GM19193 (cell line): ENCODE results near the gene ZNF581.

Source experiments
- POLR2A ChIP-seq: IDR thresholded peaks from 4 replicates; pipeline ENCODE4 v1.6.1; 2011; ENCODE audit not compliant: insufficient read depth, insufficient read length; ENCODE audit errors: extremely low read depth

The ZNF581 gene

GRCh38 chr19:55643003-55643886 is at the start of gene ZNF581:
TSS of gene ZNF581 (plus strand) at chr19:55643649. CDS start at chr19:55644572, 923 bp downstream.
- peak; percentile 67 for TF ChIP-seq POLR2A

GRCh38 chr19:55594996-55595545 is 48.4 kb upstream of the ZNF581 start:
- TF ChIP-seq POLR2A: no peak

- TF ChIP-seq POLR2A: no peak
These were observed 47.1 kb upstream of the ZNF581 start for GRCh38 chr19:55596304-55596703.

- TF ChIP-seq POLR2A: no peak
These were observed 45.9 kb upstream of the ZNF581 start for GRCh38 chr19:55597501-55597921.

- TF ChIP-seq POLR2A: no peak
These were observed 45.4 kb upstream of the ZNF581 start for GRCh38 chr19:55598034-55598433.

- peak; percentile 66 for TF ChIP-seq POLR2A
These were observed 44.6 kb upstream of the ZNF581 start for GRCh38 chr19:55598719-55599467.

GRCh38 chr19:55599468-55599841 is 44.0 kb upstream of the ZNF581 start, which contains the start of gene FIZ1:
TSS of gene FIZ1 (minus strand) at chr19:55599517. CDS start at chr19:55597865, 1,652 bp downstream.
- no peak for TF ChIP-seq POLR2A

- peak; percentile 29 for TF ChIP-seq POLR2A
These were observed 43.4 kb upstream of the ZNF581 start, which contains the start of gene ZNF524 for GRCh38 chr19:55599842-55600661. TSS of gene ZNF524 (plus strand) at chr19:55600288. CDS start at chr19:55602113, 1,825 bp downstream.

GRCh38 chr19:55600662-55601028 is 42.8 kb upstream of the ZNF581 start:
- peak; percentile 39 for TF ChIP-seq POLR2A

- TF ChIP-seq POLR2A: no peak
These were observed 42.4 kb upstream of the ZNF581 start for GRCh38 chr19:55601084-55601483.

GRCh38 chr19:55602104-55603001 is 41.1 kb upstream of the ZNF581 start:
- TF ChIP-seq POLR2A: no peak

GRCh38 chr19:55603115-55603514 is 40.3 kb upstream of the ZNF581 start:
- no peak for TF ChIP-seq POLR2A

GRCh38 chr19:55603581-55604292 is 39.7 kb upstream of the ZNF581 start:
- TF ChIP-seq POLR2A: no peak
